ENCODE results near the gene AP2A1.

GRCh38 chr19:49775742-49776370 is 9.1 kb downstream of the AP2A1 start:
- TF ChIP-seq POLR2A (IDR thresholded peaks at IDR 0.05): no peak
- no peak for TF ChIP-seq CTCF (IDR thresholded peaks at IDR 0.05)

Measured in gastroesophageal sphincter (tissue), 3 donors.